ENCODE data around the gene CD1B. TPM values are rescaled to one million over a fixed set of nuclear protein-coding genes. Genes with fewer than 3 reads are reported as not detected.

Gene CD1B
- total RNA-seq (2022; extraction: Qiagen RNA extraction; ENCODE audit: low read depth) = not detected in 5 replicates

GRCh38 chr1:158331481-158332150 lies at the start of gene CD1B:
Gene CD1B (minus strand): TSS chr1:158331531. CDS start chr1:158331423, 108 bp downstream.

GRCh38 chr1:158353303-158354075 lies 22.2 kb upstream of the CD1B start, which contains the start of gene CD1E:
Gene CD1E (plus strand): TSS chr1:158353894. CDS start chr1:158353989, 95 bp downstream.

GRCh38 chr1:158289811-158290210 lies 41.5 kb downstream of the CD1B start, which contains the start of gene CD1C:
Gene CD1C (plus strand): TSS chr1:158289923. CDS start chr1:158290065, 142 bp downstream.

Other genes starting within 250 kb of the CD1B start
- 0.10 TPM in 1 of 5 replicates, not detected in the others for gene CD1D, start 150.6 kb downstream of the CD1B start, total RNA-seq (2022; extraction: Qiagen RNA extraction; ENCODE audit: low read depth)
- gene CD1A, start 77.1 kb downstream of the CD1B start, total RNA-seq (2022; extraction: Qiagen RNA extraction; ENCODE audit: low read depth) = not detected in 5 replicates
- gene CD1C, start 41.6 kb downstream of the CD1B start, total RNA-seq (2022; extraction: Qiagen RNA extraction; ENCODE audit: low read depth) = not detected in 5 replicates
- gene CD1E, start 22.4 kb upstream of the CD1B start, total RNA-seq (2022; extraction: Qiagen RNA extraction; ENCODE audit: low read depth) = not detected in 5 replicates
- gene OR10T2, start 67.9 kb upstream of the CD1B start, total RNA-seq (2022; extraction: Qiagen RNA extraction; ENCODE audit: low read depth) = not detected in 5 replicates
- gene OR10K2, start 94.7 kb upstream of the CD1B start, total RNA-seq (2022; extraction: Qiagen RNA extraction; ENCODE audit: low read depth) = not detected in 5 replicates
- not detected in 5 replicates for gene OR10K1, start 130.3 kb upstream of the CD1B start, total RNA-seq (2022; extraction: Qiagen RNA extraction; ENCODE audit: low read depth)
- not detected in 5 replicates for gene OR10R2, start 140.7 kb upstream of the CD1B start, total RNA-seq (2022; extraction: Qiagen RNA extraction; ENCODE audit: low read depth)
- not detected in 5 replicates for gene OR6Y1, start 222.9 kb upstream of the CD1B start, total RNA-seq (2022; extraction: Qiagen RNA extraction; ENCODE audit: low read depth)
- gene OR6P1, start 239.0 kb upstream of the CD1B start, total RNA-seq (2022; extraction: Qiagen RNA extraction; ENCODE audit: low read depth) = not detected in 5 replicates
- gene OR10X1, start 248.4 kb upstream of the CD1B start, total RNA-seq (2022; extraction: Qiagen RNA extraction; ENCODE audit: low read depth) = not detected in 5 replicates